ENCODE measurements around the gene ANK3. TPM values are rescaled to one million over a fixed set of nuclear protein-coding genes. Genes with fewer than 3 reads are reported as not detected.

The ANK3 gene
- total RNA-seq, 1 experiment from 2014 or later, result 29.8 TPM

DNA sequence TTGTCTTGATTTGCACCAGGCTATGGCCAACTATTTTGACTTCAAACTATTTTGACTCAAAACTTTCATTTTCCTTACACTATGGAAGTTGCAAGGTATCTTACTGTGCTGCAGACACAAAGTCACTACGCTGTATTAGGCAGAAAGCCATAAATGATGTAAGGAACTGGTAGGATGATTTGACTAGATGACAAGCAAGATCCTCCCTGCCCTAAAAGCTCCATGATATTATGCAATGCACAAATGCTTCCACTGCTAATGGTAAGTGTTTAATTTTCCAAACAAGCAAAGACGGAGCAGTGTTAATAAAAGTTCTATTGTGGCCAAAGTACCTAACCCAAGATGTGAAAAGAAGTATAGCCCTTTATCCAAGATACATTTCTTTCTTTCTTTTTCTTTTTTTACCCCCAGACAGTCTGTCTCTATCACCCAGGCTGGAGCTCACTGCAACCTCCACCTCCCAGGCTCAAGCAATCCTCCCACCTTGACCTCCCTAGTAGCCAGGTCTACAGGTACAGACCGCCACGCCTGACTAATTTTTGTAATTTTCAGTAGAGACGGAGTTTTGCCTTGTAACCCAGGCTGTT lies 98.2 kb downstream of the ANK3 start:
- Mint-ChIP-seq H3K4me1 (ENCODE audit: low read depth, unreplicated experiment) (no peaks in the 10 kb centered on the region), H3K4me3 (ENCODE audit: low read depth, unreplicated experiment) (no peak overlapping the region), H3K27ac (ENCODE audit: unreplicated experiment) (no peak overlapping the region), H3K36me3 (ENCODE audit: insufficient read depth, unreplicated experiment) (no peaks in the 10 kb centered on the region), H3K27me3 (ENCODE audit: unreplicated experiment) (no peaks in the 10 kb centered on the region), H3K9me3 (ENCODE audit: low read depth, unreplicated experiment) (no peaks in the 10 kb centered on the region)
- no peak for DNase-seq
- CTCF ChIA-PET, result interaction anchor here (0.9 kb wide), 1 partner anchor 9 kb away, joined by 3 read pairs; no protein-coding TSS in a partner anchor
- intact Hi-C loops (cut with micrococcal nuclease; ENCODE audit: unreplicated experiment), result no loop called here
- TF ChIP-seq, protein P1, sequence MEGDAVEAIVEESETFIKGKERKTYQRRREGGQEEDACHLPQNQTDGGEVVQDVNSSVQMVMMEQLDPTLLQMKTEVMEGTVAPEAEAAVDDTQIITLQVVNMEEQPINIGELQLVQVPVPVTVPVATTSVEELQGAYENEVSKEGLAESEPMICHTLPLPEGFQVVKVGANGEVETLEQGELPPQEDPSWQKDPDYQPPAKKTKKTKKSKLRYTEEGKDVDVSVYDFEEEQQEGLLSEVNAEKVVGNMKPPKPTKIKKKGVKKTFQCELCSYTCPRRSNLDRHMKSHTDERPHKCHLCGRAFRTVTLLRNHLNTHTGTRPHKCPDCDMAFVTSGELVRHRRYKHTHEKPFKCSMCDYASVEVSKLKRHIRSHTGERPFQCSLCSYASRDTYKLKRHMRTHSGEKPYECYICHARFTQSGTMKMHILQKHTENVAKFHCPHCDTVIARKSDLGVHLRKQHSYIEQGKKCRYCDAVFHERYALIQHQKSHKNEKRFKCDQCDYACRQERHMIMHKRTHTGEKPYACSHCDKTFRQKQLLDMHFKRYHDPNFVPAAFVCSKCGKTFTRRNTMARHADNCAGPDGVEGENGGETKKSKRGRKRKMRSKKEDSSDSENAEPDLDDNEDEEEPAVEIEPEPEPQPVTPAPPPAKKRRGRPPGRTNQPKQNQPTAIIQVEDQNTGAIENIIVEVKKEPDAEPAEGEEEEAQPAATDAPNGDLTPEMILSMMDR (IDR thresholded peaks at IDR 0.05; ENCODE audit: unreplicated experiment), result no peak
- no TSS peak for BruUV-seq (replicated peaks)

DNA sequence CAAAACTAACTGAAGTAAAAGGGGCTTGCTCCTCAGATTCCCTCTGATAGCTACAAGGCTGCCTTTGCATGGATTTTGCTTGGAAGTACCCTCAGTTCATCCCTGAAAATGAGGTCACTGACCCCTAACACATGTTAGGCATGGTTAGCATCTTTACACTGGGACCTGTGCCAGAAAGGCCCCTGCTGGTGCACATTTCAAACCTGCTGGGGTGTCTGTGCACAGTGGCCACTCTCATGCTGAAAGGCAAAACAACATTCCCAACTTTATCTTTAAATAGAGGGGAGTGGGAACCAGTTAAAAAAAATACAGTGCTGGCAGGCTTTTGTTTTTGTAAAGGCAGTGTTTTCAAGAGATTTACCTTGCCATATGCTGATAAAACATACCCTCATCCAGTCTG lies 99.1 kb downstream of the ANK3 start:
- BruUV-seq (replicated peaks), result no TSS peak
- no peaks in the 10 kb centered on the region for H3K36me3 Mint-ChIP-seq (ENCODE audit: insufficient read depth, unreplicated experiment)
- no peaks in the 10 kb centered on the region for H3K27me3 Mint-ChIP-seq (ENCODE audit: unreplicated experiment)
- H3K27ac Mint-ChIP-seq (ENCODE audit: unreplicated experiment), result no peak overlapping the region
- no peaks in the 10 kb centered on the region for H3K9me3 Mint-ChIP-seq (ENCODE audit: low read depth, unreplicated experiment)
- no peak overlapping the region for H3K4me3 Mint-ChIP-seq (ENCODE audit: low read depth, unreplicated experiment)
- TF ChIP-seq, protein P1 (IDR thresholded peaks at IDR 0.05; ENCODE audit: unreplicated experiment), result no peak
- H3K4me1 Mint-ChIP-seq (ENCODE audit: low read depth, unreplicated experiment), result peaks cover 4% of the 10 kb centered on the region
- DNase-seq, result no peak
- intact Hi-C loops (cut with micrococcal nuclease; ENCODE audit: unreplicated experiment), result no loop called here
- CTCF ChIA-PET, result interaction anchor here (0.8 kb wide), 1 partner anchor 34 kb away, joined by 5 read pairs; no protein-coding TSS in a partner anchor

DNA sequence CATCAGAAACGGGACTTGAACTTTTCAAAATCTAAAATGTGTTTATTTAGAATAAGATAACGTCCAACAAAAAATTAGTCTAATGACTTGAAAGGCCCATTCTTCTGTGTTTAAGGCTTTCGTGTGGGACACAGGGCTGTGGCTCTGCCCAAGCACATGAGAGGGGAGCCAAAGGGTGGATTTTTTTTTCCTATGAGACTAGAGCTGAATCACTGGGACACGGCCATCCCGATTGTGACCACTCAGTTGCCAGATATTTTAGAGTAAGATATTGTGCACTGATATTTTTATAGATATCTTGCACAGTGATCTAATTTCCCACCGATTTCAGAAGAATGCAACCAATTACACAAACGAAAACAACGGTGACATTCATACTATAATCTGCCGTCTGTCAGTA lies 99.9 kb downstream of the ANK3 start:
- no peaks in the 10 kb centered on the region for H3K9me3 Mint-ChIP-seq (ENCODE audit: low read depth, unreplicated experiment)
- no TSS peak for BruUV-seq (replicated peaks)
- intact Hi-C loops (cut with micrococcal nuclease; ENCODE audit: unreplicated experiment), result no loop called here

DNA sequence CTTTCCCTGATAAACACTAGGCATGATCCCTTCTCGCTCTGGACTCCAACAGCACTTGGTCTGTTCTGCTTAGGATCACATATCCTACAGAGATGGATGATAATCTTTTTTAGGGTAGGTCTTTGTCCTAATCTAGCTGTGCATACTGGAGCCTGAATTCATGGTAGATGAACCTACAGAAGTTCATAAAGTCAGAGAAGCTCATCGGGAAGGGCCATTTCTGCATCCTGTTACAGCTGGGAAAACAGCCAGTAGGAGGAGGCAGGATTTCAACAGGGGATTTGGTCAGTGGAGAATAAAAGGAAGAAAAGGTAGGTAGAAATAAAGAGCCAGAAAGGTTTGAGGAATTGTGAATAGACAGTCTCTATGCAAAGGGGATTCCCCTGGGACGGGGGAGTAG lies 101.4 kb downstream of the ANK3 start:
- H3K4me1 Mint-ChIP-seq (ENCODE audit: low read depth, unreplicated experiment), result peaks cover 27% of the 10 kb centered on the region
- CTCF ChIA-PET, result no interaction called here
- H3K36me3 Mint-ChIP-seq (ENCODE audit: insufficient read depth, unreplicated experiment), result no peaks in the 10 kb centered on the region
- intact Hi-C loops (cut with micrococcal nuclease; ENCODE audit: unreplicated experiment), result no loop called here
- H3K9me3 Mint-ChIP-seq (ENCODE audit: low read depth, unreplicated experiment), result no peaks in the 10 kb centered on the region
- no peak overlapping the region for H3K4me3 Mint-ChIP-seq (ENCODE audit: low read depth, unreplicated experiment)
- TF ChIP-seq, protein P1 (IDR thresholded peaks at IDR 0.05; ENCODE audit: unreplicated experiment), result no peak
- H3K27ac Mint-ChIP-seq (ENCODE audit: unreplicated experiment), result no peak overlapping the region
- H3K27me3 Mint-ChIP-seq (ENCODE audit: unreplicated experiment), result no peaks in the 10 kb centered on the region
- BruUV-seq (replicated peaks), result no TSS peak
- no peak for DNase-seq

More for the DNA sequence above, 99.9 kb downstream of the ANK3 start:
- CTCF ChIA-PET, result interaction anchor here (0.6 to 0.8 kb wide), 3 partner anchors 35 to 92 kb away, joined by 3 to 5 read pairs (median 5); no protein-coding TSS in a partner anchor
- no peak overlapping the region for H3K27ac Mint-ChIP-seq (ENCODE audit: unreplicated experiment)
- peaks cover 12% of the 10 kb centered on the region for H3K4me1 Mint-ChIP-seq (ENCODE audit: low read depth, unreplicated experiment)
- TF ChIP-seq, protein P1 (IDR thresholded peaks at IDR 0.05; ENCODE audit: unreplicated experiment), result no peak
- H3K36me3 Mint-ChIP-seq (ENCODE audit: insufficient read depth, unreplicated experiment), result no peaks in the 10 kb centered on the region
- no peaks in the 10 kb centered on the region for H3K27me3 Mint-ChIP-seq (ENCODE audit: unreplicated experiment)
- no peak overlapping the region for H3K4me3 Mint-ChIP-seq (ENCODE audit: low read depth, unreplicated experiment)
- no peak for DNase-seq
